ENCODE measurements around the gene BRI3. TPM values are rescaled to one million over a fixed set of nuclear protein-coding genes. Genes with fewer than 3 reads are reported as not detected.

BRI3 gene
- total RNA-seq, 1 donor from 2014 or later = 101 TPM

DNA sequence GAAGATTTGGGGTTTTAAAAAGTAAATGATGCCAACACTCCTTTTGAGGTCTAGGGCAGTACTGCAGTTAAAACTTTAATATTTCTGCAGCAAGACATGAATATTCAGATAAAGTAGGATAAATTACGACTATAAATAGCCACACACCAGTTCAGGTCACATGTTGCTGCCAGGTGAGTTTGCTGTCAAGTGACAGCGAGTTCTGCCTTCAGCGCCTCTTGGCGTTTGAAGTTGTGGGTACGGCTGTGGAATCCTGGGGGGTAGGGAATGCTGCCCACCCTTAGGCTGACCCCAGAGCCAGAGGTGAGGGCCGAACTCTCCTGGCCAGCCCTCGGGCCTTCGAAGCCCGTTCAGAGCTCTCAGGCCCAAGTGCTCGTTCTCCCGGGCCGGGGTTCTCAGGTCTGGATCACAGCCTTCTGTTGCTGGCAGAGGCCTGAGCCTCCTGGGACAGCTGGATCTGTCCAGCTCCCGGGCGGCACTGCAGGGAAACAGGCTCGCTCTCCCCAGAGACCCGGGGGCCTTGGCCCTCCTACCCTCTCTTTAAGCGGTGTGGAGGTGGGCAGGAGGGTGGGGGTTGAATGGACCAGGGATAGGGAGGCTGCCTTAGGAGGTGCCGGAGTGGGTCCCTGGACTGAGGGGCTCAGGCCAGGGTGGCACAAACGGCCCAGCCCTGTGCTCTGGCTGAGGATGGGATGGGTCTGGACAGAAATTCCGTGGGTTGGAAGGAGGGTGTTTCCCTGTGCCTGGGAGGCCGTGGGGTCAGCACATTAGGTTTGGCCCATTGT is 5.4 kb downstream of the BRI3 start:
- DNase-seq (ENCODE audit: low read depth) = peak; percentile 41

DNA sequence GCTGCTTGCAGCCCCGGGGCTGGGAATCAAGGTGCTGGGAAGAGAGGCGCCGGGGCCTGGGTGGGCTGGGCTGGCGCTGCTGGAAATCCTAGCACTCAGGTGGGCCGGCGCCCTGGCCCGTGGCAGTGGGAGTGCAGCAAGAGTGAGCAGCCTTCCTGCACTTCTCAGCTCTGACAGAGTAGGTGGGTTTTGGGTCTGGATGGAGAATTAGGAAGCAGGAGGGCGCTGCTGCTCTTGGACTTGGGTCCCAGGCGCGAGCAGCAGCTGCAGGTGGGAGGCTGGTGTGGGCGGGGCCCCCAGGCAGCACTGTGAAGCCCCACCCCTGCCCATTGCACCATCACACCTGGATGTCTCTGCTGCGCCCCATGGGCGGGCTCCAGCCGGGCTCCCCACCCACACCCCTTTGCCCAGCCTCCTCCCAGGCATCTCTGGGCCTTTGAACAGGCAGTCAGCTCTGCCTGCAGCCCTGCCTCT is 6.0 kb downstream of the BRI3 start:
- no peak for DNase-seq (ENCODE audit: low read depth)

DNA sequence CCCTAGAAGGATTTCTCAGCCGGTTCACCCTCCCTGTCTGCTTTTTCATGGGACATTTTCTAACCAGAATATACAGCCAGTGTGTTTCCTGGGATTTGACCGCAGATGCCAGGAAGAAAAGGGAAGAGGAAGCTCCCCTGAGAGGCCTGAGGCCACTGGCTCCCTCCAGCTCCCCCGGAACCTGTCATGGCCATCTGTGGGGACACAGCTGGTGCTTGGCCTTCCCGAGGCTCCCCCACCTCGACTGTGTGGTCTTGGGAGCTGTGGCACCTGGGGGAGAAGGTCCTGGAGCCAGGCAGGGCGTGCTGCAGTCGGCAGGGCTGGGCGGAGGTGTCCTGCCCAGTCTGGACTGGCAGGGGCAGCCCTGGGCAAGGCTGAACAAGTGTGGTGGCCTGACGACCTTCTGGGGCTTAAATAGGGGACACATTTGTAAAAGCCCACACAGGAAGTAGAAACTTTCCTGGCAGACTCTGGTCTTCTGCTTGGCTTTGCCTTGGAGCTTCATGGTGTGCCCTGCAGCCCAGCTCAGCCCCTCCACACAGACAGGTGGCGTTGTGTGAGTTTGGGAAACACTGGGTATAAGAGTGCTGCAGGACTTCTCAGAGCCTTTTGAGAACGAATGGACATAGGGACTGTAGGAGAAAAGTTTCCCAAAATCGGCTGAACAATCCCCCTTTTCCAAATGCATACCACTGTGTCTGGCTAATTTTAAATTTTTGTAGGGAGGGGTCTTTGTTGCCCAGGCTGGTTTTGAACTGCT is 6.8 kb downstream of the BRI3 start:
- DNase-seq (ENCODE audit: low read depth) = peak; percentile 40

DNA sequence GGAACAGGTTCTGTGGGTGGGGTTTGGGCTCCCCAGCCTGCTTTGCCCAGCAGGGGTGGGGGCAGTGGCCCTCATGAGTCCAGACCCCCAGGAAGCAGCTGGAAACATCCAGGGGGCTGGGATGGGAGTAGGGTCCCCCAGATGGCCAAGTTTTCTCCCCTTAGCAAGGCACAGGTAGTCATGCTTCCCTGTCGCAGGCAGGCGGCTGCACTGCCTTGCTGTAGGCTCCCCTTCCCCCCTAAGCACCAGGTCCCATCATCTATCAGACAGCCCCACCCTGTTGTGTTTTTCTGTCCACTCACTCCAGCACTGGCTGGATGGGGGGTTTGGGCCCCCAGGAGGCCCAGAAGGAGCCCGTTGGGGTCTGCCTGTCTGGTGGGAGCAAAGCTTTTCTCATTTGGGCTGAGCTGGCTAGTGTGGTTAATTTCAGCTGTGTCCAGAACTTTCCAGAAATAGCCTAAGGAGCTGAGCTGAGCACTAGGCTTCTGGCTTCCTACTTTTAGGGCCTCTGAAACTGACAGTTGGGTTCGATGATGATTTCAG is 7.9 kb downstream of the BRI3 start:
- peak; percentile 62 for DNase-seq (ENCODE audit: low read depth)

DNA sequence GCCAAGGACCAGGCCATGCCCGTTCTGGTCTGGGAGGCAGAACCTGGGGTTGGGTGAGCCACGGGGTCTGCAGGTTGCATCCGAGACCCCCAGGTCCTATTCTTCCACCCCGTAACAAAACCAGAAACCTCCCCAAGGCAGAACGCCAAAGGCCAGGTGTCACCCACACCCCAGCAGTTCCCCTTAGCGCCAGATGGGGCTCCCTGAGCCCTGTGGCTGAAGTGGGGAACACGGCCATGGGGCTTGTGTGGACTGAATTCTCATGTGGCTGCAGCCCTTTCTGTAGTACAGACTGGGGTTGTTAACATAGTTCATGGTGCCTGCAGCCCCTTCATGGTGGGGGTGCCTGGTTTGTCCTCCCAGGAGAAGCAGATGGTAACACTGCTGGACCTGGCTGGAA is 10.2 kb downstream of the BRI3 start:
- DNase-seq (ENCODE audit: low read depth) = peak; percentile 27

DNA sequence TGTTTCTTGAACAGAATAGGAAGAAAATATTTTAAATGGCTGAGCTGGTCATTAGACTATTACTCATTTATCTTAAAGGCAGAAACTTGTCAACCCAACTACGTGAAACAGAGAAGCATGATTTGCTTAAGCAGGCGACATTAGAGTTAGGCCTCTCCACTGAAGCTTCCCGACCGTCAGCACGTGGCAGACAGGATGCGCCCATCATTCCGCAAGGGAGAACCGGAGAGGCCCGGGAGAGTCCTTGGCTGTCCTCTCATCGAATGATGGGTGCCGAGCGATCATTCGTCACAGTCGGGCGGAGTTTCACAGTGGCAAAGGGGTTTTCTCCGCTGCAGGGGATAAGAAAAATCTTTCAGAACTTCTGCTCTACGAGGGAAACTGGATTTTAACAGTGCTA is 11.8 kb downstream of the BRI3 start:
- DNase-seq (ENCODE audit: low read depth) = no peak

DNA sequence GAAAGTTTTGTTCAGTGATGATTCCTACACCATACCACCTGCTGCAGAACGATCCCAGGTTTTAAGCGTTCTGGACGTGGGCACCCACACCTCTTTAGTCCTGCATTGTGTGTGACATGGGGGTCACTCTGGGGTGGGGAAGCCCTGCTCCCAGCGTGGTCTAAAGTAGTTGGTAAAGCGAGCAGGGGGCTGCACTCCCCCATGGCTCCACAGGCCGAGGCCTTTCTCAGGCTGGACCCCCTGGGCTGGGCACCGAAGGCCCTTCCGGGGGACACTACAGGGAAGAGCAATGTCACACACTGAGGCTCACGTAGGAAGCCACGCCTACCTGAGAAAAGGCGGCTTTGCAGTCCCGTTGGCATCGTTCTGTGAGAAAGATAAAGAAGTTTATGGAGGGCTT is 12.3 kb downstream of the BRI3 start:
- DNase-seq (ENCODE audit: low read depth) = no peak

DNA sequence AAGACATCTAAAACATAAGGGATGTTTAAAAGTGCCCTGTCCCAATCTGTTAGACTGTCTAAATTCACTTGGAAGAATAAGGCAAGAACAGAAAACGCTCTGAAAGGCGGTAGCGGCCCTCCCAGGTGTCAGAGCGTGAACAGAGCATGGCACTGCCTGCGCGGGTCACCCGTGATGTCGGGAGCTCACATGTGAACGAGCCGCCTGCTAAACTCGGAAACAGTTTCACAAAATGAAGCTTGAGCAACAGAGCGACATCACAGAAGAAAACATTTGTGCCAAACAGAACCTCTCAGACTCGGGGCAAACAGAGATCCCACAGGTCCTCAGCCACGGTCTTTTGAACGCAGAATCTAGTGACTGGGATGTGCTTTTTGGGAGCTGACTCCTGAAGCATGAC is 12.8 kb downstream of the BRI3 start:
- DNase-seq (ENCODE audit: low read depth) = no peak

DNA sequence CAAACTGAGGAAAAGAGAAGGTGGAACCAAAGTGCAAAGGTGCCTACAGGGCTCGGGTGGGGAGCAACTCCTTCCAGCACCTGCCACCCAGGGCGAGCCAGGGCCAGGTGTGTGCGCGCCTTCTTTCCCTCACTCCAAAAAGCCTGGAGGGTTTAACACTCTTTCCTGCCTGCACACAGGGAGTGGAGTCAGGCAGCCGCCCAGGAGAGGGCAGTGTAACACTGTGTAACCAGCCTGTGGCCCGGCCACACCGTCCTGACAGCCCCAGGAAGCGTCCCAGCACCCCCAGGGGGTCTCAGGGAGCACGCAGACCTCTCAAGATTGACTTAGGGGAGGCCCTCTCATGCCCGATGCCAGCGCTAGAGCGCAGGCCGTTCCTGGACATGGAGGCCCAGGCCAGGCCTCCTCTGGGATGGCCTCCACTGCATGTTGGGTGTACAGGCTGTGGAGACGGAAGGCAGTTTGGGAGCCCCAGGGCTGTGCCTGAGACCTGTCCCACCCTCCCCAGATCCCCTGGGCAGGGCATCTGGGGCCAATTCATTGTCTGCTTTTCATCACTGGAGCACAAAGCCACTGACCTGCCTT is 13.4 kb downstream of the BRI3 start:
- DNase-seq (ENCODE audit: low read depth) = peak; percentile 58

DNA sequence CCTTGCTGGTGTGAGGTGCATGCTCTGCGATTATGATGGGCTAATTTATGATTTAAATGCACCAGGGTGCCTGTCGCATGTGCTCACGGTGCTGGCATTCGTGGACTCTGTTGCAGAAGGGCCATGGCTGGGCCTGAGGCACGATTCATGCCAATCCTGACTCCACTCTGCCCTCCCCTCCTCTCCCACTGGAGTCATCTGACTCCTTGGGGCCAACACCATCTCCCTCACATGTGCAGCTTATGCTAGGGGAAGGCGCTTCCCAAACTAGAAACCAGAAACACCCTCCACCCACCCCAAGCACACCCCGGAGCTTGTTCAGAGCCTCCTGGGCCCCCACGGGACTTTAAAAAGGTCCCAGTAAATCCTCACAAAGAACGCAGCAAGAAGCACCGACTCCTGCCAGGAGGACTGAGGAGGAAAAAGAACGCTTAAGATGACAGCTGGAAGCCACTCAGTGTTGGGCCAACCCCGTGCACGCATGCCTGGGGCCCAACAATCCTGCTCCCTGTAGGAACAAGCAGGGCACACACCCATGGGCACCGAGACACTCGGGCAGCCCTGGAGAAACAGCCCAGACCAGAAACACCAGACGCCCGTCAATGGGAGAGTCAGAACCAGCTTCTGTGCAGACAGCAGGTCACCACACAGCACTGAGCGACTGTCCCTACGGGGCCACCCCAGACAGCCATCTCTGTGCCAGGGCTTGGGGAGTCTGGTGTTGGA is 14.1 kb downstream of the BRI3 start:
- DNase-seq (ENCODE audit: low read depth) = peak; percentile 40

DNA sequence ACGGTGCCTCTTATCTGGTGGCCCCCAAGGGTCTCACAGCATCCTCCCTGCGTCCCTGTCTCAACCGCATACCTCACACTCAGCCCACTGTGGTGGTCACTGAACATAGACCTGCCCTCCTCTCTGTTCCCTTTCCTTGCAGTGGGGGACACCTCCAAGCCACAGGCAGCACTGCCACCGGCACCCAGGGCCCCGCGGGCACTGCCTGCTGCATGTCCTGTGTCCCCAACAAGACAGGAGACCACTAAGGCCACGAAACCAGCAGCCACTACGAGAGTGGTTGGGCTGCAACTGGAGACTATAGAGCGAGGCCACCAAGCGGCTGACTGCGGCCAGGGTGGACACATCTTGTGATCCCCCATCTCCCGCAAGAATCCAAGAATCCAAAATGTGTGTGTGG is 15.3 kb downstream of the BRI3 start:
- no peak for DNase-seq (ENCODE audit: low read depth)

DNA sequence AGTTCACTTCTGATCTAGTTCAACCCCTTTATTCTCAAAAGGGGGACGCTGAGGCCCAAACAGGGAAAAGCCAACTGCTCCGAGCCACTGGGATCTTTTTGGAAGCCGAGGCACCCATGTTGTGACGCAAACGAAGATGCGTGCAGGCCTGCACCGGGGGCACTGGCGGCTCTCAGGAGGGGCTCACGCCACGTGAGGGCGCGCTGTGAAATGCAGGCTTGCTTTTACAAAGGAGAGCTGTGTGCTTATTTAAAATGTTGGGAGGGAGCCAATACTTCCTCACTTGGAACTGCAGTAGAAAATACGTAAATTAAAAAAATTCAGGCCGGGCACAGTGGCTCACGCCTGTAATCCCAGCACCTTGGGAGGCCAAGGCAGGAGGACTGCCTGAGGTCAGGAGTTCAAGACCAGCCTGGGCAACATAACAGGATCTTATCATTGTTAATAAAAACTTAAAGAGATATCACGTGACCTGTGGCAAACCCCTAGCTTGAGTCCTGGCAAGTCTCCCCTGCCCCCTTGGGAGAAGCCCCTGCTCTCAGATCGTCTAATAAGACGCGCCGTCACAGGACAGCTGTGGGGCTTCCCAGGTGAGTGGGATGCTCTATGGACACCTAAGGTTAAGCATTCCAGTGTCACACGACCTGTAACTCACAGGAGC is 16.3 kb downstream of the BRI3 start:
- DNase-seq (ENCODE audit: low read depth) = no peak

DNA sequence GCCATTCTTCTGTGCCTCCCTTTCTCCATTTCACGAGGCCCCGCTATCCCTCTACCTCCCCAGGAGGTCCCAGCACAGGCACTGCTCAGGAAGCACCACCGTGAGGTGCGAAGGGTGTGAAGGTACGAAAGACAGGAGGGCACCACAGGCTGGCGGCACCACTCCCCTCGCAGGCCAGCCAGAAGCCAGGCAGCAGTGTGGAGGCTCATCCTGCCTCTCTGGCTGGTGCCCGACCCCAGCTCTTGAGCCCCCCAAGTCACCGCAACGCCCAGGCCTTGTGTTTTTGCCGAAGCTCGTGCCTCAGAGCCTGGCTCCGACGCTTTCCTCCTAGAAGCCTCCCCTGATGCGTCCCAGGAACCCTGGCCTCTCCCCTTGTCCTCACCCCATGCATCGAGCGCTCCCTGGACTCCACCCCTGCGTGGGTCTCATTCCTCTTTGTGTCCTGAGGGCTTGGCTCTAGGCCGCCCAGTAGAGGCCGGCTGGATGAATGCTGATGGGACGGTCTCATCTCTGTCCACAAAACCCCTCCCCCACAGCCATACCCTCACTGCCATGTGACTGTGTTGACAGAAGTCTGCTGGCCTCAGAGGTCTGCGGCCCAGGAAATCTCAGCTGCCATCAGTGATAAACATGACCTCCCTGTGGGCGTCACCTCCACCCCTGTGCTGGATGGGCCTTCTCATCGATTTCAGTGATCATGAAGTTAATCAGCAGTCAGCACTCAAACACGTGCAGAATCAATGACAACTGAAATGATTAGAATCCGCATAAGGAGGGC is 19.3 kb downstream of the BRI3 start:
- DNase-seq (ENCODE audit: low read depth) = no peak

DNA sequence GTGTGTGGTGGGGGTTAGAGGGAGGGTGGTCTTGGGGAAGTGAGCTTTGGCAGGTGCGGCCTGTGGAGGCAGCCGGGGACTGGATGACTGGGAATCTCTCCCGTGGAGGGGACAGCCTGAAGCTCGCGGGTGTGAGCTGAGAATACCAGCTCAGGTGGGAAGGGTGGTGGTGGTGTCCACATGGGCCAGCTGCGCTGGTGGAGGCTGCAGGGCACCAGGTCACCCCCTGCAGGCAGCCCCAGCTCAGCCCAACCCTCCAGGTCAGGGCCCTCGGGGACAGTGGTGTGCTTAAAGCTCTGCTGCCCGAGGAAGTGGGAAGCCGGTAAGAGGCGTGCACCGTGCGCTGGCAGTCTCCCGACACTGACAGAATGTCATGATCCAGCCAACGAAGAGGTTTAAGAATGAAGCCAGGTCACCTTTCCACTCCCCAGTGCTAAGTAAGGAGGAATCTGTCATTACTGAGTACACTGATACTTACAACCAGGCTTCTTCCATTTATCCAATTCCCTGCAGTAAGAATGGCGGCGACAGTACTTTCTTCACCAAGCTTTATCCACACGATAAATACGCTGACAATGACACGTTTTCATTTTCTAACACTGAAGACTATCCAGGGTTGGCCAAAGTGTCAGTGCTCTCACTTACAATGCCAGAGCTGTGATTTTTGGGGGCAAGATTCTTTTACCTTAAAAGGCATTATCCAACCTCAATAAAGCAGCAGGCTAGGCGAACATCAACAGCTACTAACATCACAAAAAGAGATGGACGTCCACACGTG is 20.4 kb downstream of the BRI3 start:
- DNase-seq (ENCODE audit: low read depth) = no peak

DNA sequence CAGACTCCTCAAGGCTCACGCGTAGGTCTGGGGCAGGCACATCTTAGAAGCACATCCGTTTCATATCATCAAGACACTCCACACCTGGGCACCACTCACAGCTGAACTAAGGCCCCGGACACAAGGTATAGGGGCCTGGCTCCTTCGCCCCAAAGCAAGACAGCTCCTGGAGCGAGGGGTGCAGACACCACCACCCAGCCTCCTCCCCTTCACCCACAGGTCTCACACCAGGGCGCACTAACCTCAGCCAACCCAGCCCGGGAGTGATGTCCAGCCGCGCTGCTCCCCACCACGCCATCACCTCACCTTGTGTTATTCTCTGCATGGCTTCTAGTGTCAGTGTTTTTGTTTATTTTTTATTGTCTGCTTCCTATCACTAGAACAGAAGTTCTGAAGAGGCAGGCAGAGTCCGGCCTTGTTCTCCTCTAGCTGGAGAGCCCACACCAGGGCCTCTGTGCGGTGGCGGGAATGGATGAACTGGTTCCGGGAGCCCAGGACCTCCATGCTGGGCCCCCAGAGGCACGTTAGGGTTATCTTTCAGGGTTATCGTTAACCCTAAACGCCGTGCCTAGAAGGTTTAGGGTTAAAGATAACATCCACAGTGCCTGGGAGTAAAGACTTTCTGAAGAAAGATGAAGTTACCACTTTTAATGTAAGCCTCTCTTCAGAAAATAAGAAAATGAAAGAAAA is 21.8 kb downstream of the BRI3 start:
- DNase-seq (ENCODE audit: low read depth) = no peak

DNA sequence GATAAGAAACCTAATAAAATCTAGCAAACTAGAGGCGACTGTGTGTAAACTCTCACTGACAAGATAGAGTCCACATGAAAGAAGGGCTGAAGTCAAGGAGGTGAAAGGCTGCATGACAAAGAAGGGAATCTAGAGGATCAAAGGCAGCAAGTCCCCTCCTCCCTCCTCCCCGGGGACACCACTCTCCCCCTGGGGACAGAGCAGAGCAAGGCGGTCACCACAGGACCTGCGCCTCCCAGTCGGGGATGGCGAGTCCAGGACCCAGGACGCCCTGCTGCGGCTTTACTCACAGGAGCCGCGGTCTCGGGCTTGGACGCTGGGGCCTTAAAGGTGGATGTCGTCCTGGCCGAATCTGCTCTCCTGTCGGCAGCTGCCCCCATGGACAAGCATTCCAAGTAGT is 22.4 kb downstream of the BRI3 start:
- DNase-seq (ENCODE audit: low read depth) = no peak

DNA sequence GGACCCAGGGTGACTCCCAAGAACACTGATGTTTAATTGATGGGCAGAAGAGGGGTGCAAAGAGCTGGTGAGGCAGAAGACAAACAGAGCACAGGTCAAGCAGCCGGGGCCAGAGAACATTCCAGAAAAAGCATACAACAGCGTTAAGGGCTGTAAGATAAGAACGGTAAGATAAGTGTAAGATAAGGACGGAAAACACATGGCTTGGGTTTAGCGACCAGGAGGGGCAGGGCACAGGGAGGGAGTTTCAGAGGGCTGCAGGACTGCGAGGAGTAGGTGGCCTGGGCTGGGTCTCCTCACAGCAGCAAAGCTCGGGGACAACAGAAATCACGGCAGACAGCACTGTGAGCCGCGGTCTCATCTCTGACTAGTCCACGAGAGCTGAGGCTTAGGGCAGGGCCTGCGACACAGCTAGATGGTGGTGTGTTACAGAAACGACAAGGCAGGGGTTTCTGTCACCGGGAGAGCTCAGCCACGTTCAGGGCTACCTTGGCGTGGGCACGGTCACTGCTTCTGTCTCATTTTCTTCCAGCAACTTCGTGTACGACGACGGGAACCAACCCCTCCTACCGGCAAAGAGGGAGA is 24.6 kb downstream of the BRI3 start:
- DNase-seq (ENCODE audit: low read depth) = no peak

DNA sequence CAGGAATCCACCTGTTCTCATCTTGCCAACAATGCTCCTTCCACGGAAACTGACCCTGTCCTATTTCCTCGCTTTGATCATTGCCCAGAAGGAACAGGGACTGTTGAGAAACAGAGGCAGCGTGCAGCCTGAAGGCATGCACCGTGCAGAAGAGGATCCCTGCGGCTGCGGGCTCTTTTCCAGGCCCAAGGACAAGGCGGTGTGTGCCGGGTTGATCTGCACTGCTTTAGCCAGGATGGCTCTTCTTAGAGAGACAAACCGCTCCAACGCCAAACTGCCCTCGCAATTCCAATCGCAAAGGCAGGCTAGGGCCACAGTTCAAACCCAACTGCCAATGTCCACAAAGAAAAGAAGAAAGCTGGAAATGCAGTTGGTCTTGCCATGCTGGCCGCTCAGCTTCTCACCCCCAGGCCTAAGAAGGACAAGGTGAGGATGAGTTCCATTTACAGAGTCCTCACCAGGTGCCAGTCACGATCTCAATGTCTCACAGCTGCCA is 26.5 kb downstream of the BRI3 start:
- no peak for DNase-seq (ENCODE audit: low read depth)

Data from myocyte (in vitro differentiated cells).